ENCODE data around the gene ENO3.
"Not testable (repeated sequence)": the region's sequence is repeated elsewhere in the genome, so short reads cannot be mapped to it uniquely, and the experiment has no call there.

ENO3 gene

GRCh38 chr17:4950746-4951204, at the start of gene ENO3:
TSS of gene ENO3 (plus strand) at chr17:4951119. CDS start at chr17:4951830, 711 bp downstream.
- no peak for DNase-seq (ENCODE audit: low spot score)

DNA sequence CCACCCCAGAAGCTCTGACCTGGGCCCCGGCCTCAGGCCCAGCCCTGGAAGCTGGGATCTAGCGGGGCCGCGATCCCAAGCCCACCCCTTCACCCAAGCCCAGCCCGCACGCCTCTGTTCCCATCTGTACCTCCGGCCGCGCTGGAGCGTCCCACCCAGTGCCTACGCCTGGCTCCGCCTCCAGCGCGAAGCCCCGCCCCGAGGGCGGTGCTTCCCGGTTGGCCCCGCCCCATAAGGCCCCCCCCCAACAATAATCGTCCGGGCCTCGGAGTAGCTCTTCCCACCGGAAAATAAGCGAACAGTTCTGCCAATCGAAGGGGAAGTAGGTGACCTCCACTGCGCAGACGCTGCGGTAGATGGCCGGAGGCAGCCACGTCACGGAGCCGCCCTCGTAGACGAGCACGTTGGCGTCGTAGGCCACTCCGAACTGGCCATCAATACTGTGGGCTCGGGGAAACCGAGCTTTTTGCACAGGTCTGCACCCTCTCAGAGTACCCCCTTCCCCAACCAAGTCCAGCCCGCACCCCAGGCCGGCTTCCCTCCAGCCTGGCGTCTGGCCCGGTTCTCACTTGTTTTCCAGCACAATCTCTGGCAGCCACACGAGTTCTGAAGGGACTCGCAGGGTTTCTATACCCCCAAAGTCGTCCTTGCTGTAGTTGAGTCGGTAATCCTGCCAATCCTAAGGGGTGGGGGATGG, 49.1 kb upstream of the ENO3 start:
- DNase-seq (ENCODE audit: low spot score), result peak; percentile 49

DNA sequence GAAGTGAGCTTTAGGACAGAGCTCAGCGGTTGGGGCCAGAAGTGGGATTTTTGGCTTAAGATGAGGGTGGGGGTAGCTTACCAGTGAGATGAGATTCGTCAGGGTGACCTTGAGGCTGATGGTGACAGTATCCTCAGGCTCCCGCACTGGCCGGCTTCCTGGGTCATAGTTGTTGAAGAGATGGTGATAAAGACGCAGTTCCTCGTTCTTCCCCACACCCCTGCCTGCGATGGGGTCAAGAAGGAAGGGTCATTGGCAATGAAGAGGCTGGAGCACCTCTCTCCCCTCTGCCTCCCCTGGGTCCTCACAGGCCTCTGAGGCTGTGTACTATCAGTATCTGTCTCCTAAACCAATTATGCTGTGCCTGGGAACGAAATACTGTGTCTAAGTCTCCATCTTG, 48.4 kb upstream of the ENO3 start:
- no peak for DNase-seq (ENCODE audit: low spot score)

DNA sequence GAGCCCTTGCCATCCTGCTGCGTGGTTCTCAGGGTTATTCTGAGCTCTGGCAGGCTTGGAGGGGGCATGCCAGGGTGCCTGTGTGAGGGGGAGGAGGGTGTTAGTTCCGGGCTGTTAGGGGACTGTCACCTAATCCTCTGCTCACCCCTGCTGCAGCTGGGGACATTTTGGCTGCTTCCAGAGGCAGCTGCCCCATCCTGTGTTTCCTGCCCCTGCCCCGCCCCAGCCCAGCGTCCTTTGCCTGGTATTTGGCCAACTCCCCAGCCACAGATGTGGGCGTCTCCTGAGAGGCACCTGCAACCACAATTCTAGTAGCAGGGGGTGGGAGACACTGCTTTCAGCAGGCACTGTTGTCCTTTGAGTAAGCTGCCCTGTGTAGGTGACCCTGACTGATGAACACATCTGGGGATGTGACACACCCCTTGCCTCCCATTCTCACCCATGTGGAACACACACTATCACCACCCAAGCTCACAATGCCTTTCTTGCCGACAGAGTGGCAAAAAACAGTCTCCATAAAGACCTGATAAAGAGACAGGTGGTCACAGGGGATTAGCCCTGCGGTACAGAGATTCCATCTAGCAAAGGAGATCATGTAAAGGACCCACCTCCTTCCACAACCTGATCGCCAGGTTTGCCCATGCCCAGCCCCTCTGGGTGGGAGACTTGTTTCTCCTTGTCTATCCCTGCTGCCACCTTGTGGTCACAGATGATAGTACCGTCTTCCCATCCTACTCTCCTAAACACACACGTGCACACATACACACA, 47.7 kb upstream of the ENO3 start, which contains the start of gene CHRNE:
CHRNE (minus strand) TSS at position 48 of the 768 bp plus-strand sequence; CDS start at position 13, 35 bp downstream.
- peak; percentile 86 for DNase-seq (ENCODE audit: low spot score)

DNA sequence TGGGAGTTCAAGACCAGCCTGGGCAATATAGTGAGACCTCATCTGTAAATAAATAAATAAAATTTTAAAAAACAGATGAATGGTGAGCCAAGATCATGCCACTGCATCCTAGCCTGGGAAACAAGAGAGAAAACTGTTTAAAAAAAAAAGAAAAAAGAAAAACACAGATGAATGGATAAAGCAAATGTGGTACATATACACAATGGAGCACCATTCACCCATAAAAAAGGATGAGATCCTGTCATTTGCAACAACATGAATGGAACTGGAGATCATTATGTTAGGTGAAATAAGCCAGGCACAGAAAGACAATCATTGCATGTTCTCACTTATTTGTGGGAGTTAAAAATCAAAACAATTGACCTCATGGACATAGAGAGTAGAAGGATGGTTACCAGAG, 44.3 kb upstream of the ENO3 start:
- DNase-seq (ENCODE audit: low spot score), result not testable (repeated sequence)

DNA sequence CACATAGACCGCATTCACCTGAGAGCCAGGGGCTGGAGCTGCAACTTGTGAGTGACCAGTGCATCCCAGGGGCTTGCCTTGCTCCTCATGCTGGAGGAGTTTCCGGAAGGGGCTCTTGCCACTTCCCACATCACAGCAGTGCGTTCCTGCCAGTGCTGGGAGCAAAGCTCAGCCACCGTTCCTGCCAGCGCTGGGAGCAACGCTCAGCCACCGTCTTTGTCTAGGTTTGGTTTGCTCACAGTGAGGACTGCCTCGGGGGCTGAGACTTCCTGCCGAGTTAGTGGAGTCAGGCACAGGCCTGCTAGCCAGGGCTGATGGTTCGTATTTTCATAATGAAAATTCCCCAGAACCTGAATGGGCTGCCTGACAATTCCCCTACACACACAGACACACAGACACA, 42.6 kb upstream of the ENO3 start:
- no peak for DNase-seq (ENCODE audit: low spot score)

DNA sequence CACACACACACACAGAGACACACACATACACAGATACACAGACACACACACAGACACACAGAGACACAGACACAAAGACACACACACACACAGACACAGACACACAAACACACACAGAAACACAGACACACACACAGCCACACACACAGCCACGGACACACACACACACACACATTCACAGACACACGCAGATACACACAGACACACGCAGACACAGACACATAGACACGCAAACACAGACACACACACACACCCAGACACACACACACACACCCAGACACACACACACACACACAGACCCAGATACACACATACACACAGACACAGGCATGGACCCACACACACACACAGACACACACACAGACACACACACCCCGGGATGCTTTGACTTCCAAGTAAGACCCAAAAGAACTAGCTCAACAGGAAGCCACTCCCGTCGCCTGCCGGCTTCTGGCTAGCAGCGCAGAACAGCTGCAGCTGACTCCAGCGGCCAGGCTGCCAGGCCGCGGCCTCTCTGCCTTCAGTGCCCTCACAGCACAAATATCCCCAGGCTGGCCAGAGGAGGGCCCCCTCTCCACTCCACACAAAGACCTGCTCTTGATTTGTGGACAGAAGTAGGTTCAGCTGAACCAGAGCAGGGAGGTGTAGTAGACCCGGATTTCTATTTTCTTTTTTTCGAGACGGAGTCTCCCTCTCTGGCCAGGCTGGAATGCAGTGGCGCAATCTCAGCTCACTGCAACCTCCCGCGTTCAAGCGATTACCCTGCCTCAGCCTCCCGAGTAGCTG, 42.0 kb upstream of the ENO3 start:
- DNase-seq (ENCODE audit: low spot score), result peak; percentile 71

- DNase-seq (ENCODE audit: low spot score), result no peak
Observed at GRCh38 chr17:4913994-4914393, 36.9 kb upstream of the ENO3 start.

DNA sequence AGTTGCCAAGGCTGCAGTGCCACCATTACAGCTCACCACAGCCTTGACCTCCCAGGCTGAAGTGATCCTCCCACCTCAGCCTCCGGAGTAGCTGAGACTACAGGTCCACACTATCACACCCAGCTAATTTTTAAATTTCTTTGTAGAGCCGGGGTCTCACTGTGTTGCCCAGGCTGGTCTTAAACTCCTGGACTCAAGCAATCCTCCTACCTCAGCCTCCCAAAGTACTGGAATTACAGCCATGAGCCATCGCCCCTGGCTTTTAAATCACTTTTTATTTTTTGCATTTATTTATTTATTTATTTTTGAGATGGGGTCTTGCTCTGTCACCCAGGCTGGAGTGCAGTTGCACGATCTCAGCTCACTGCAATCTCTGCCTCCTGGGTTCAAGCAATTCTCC, 36.4 kb upstream of the ENO3 start:
- DNase-seq (ENCODE audit: low spot score), result not testable (repeated sequence)

GRCh38 chr17:4919511-4920047, 31.3 kb upstream of the ENO3 start:
- no peak for DNase-seq (ENCODE audit: low spot score)

GRCh38 chr17:4920351-4921048, 30.4 kb upstream of the ENO3 start:
- no peak for DNase-seq (ENCODE audit: low spot score)

- DNase-seq (ENCODE audit: low spot score), result no peak
Observed at GRCh38 chr17:4921320-4921719, 29.6 kb upstream of the ENO3 start.

DNA sequence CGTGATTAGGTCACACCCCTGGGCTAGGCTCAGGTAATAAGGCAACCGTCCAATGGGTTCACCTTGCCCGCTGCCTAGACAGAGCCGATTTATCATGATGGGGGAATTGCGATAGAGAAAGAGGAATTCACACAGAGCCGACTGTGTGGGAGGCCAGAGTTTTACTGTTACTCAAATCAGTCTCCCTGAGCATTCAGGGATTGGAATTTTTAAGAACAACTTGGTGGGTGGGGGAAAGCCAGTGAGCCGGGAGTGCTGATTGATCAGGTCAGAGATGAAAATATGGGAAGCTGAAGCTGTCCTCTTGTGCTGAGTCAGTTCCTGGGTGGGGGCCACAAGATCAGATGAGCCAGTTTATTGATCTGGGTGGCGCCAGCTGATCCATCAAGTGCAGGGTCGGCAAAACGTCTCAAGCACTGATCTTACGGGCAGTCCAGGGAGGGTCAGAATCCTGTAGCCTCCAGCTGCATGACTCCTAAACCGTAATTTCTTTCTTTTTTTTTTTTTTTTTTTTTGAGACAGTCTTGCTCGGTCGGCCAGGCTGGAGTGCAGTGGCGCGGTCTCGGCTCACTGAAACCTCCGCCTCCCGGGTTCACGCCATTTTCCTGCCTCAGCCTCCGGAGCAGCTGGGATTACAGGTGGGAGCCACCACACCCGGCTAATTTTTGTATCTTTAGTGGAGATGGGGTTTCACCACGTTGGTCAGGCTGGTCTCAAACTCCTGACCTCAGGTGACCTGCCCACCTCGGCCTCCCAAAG, 24.2 kb upstream of the ENO3 start:
- not testable (repeated sequence) for DNase-seq (ENCODE audit: low spot score)

DNA sequence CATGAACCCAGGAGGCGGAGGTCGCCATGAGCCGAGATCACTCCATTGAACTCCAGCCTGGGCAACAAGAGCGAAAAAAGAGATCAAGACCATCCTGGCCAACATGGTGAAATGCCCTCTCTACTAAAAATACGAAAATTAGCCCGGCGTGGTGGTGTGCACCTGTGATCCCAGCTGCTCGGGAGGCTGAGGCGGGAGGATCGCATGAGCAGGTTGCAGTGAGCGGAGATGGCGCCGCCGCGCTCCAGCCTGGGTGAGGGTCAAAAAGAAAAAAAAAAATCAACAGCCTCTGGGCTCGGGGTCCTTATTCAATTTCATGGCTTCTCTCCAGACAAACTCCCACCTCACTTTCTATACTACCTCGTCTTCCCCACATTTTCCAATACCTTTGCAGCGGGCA, 22.0 kb upstream of the ENO3 start:
- DNase-seq (ENCODE audit: low spot score), result no peak

DNA sequence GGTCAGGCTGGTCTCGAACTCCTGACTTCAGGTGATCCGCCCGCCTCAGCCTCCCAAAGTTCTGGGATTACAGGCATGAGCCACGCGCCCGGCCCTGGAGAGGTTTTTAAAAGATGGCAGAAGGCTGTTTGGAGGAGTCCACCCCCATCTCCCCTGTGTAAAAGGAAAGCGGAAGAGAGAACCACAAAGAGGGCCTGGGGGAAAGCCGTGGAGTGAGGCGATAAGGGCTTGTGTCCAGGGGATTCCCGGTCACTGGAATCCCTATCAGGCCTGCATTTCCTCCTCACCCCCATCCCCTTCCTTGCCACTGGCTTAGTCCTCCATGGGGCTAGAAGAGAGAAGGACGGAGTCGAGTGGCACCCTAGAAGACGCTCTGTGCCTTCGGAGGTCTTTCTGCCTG, 19.0 kb upstream of the ENO3 start, which contains the start of gene GP1BA:
GP1BA (plus strand) TSS at position 315 of the 400 bp plus-strand sequence. CDS start 328 bp downstream, outside the sequence.
- DNase-seq (ENCODE audit: low spot score), result no peak

DNA sequence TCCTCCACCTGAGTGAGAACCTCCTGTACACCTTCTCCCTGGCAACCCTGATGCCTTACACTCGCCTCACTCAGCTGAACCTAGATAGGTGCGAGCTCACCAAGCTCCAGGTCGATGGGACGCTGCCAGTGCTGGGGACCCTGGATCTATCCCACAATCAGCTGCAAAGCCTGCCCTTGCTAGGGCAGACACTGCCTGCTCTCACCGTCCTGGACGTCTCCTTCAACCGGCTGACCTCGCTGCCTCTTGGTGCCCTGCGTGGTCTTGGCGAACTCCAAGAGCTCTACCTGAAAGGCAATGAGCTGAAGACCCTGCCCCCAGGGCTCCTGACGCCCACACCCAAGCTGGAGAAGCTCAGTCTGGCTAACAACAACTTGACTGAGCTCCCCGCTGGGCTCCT, 18.2 kb upstream of the ENO3 start:
- no peak for DNase-seq (ENCODE audit: low spot score)

- no peak for DNase-seq (ENCODE audit: low spot score)
Observed at GRCh38 chr17:4933646-4934045, 17.3 kb upstream of the ENO3 start.

- no peak for DNase-seq (ENCODE audit: low spot score)
Observed at GRCh38 chr17:4934173-4934979, 16.5 kb upstream of the ENO3 start.

DNA sequence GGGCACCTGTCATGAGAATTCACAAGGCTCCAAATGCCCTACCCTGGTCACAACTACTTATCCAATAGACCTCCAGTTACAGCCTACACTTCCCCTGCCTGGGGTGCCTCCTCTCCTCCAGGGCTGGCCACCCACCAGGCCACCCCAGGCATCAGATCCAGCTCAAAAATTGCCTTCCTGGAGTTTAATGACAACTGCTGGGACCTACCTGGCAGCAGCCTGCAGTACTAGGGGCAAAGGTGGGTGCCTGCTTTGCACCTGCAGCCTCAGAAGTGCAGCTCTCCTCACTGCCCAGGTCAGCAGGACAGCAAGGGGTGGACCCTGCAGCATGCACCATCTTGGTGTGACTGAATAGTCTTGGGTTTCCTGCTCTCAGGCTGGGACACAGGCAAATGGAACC, 15.3 kb upstream of the ENO3 start:
- no peak for DNase-seq (ENCODE audit: low spot score)

GRCh38 chr17:4936436-4936835, 14.5 kb upstream of the ENO3 start:
- no peak for DNase-seq (ENCODE audit: low spot score)

Data from hematopoietic multipotent progenitor cell treated with erythropoietin and hydrocortisone succinate and interleukin-3 and kit ligand, for 17 days (in vitro differentiated cells).